Caco-2 (cell line): ENCODE results near the gene KIF17. TPM values are rescaled to one million over a fixed set of nuclear protein-coding genes. Genes with fewer than 3 reads are reported as not detected.

Source experiments
- BruUV-seq: library from RNA; stranded (reverse); fragments of 400-500 nt; replicated peaks from 2 replicates; lab custom pipeline; 2021; lab: Mats Ljungman, UMichigan
- CTCF ChIA-PET: fragments of 300-600 bp; sonication (Branson Sonifier 250); formaldehyde crosslinking; loops from one replicate; lab custom pipeline; 2022; ENCODE audit warnings: antibody characterized with exemption; lab: Charles Lee
- POLR2A ChIA-PET: fragments of 300-600 bp; sonication (Branson Sonifier 250); formaldehyde crosslinking; loops from one replicate; lab custom pipeline; 2022; ENCODE audit warnings: antibody characterized with exemption; lab: Charles Lee
- DNase-seq, 2 experiments: peaks; one replicate each; pipeline versions ENCODE4 v3.0.0 to v3.0.0-alpha.2; 2020 to 2022
- H3K27me3 ChIP-seq: replicated peaks from 2 replicates; pipeline ENCODE4 v1.6.0; 2011; ENCODE audit warnings: low read length; ENCODE audit not compliant: control insufficient read depth, insufficient read depth
- H3K36me3 ChIP-seq: 2 replicates; pipeline ENCODE4 v1.5.1; 2011; ENCODE audit warnings: low read length; ENCODE audit not compliant: control insufficient read depth, insufficient read depth
- H3K4me1 ChIP-seq: fragments of 250-450 bp; sonication (Bioruptor Pico); 2 replicates; pipeline ENCODE4 v1.5.1; 2020; ENCODE audit warnings: mild to moderate bottlenecking
- H3K4me3 ChIP-seq: 2 replicates; pipeline ENCODE4 v1.5.1; 2011; ENCODE audit warnings: low read depth, mild to moderate bottlenecking, control low read depth, low read length
- H3K9me3 ChIP-seq: fragments of 250-450 bp; sonication (Bioruptor Pico); 2 replicates; pipeline ENCODE4 v1.5.1; 2020; ENCODE audit warnings: mild to moderate bottlenecking, moderate library complexity
- H3K27ac Mint-ChIP-seq: one replicate; pipeline ENCODE4 v1.8.0; 2022; ENCODE audit warnings: mixed read lengths; ENCODE audit not compliant: unreplicated experiment
- H3K27me3 Mint-ChIP-seq: one replicate; pipeline ENCODE4 v1.8.0; 2022; ENCODE audit warnings: mixed read lengths; ENCODE audit not compliant: insufficient read depth, unreplicated experiment
- H3K36me3 Mint-ChIP-seq: one replicate; pipeline ENCODE4 v1.8.0; 2022; ENCODE audit warnings: mild to moderate bottlenecking, mixed read lengths; ENCODE audit not compliant: insufficient read depth, unreplicated experiment
- H3K4me1 Mint-ChIP-seq: one replicate; pipeline ENCODE4 v1.8.0; 2022; ENCODE audit warnings: low read depth, mixed read lengths; ENCODE audit not compliant: unreplicated experiment
- H3K4me3 Mint-ChIP-seq: one replicate; pipeline ENCODE4 v1.8.0; 2022; ENCODE audit warnings: mild to moderate bottlenecking, moderate library complexity, mixed read lengths; ENCODE audit not compliant: unreplicated experiment
- H3K9me3 Mint-ChIP-seq: one replicate; pipeline ENCODE4 v1.8.0; 2022; ENCODE audit warnings: mixed read lengths; ENCODE audit not compliant: unreplicated experiment
- CTCF ChIP-seq, 2 experiments: fragments of 200-600 bp in 1 of 2; IDR thresholded peaks; 1 replicate in 1 of 2; 2 replicates in 1 of 2; pipeline versions ENCODE4 v1.5.1 to v1.8.0; 2011 to 2022; ENCODE audit warnings: antibody characterized with exemption in 1 of 2, control low read depth in 1 of 2, inconsistent platforms in 1 of 2, low read depth in 1 of 2, low read length in 1 of 2, mild to moderate bottlenecking in 1 of 2, moderate library complexity in 1 of 2; ENCODE audit not compliant: insufficient read depth in 1 of 2, severe bottlenecking in 1 of 2, unreplicated experiment in 1 of 2
- intact Hi-C: fragments of 100-400 bp; cut with micrococcal nuclease; formaldehyde crosslinking; loops from one replicate; pipeline ENCODE4 v1.10.0; 2022; ENCODE audit not compliant: unreplicated experiment
- total RNA-seq: library from RNA; stranded (reverse); gene quantifications from 2 replicates; pipeline ENCODE4 v1.2.3, GENCODE V29; 2022

KIF17 gene
- total RNA-seq, 1 experiment from 2014 or later, result 1.5 TPM

DNA sequence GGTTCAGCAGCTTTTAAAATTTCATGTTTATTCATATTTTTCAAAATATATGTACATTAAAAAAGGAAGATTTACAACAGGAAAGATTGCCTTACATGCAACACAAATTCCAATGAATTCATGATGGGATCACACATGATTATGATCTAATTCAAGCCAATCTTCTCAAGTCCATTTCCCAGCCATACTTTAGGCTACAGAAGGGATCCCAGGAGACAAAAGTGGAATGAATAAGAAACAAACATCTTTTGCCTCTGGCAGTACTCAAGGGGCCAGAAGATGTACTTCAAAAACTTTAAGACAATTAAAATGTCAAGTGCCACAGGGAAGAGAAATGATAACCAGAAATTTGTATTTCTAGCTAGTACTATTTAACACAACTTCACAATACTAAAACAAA lies 24.9 kb upstream of the KIF17 start:
- no peaks in the 10 kb centered on the region for H3K27me3 ChIP-seq
- peaks cover 83% of the 10 kb centered on the region for H3K36me3 Mint-ChIP-seq
- H3K4me3 Mint-ChIP-seq, result no peak overlapping the region
- H3K9me3 Mint-ChIP-seq, result no peaks in the 10 kb centered on the region
- H3K4me3 ChIP-seq, result no peak overlapping the region
- no peak overlapping the region for H3K27ac Mint-ChIP-seq
- intact Hi-C loops, result no loop called here
- no TSS peak for BruUV-seq
- POLR2A ChIA-PET, result no interaction called here
- no peaks in the 10 kb centered on the region for H3K4me1 ChIP-seq
- H3K36me3 ChIP-seq, result peaks cover 3% of the 10 kb centered on the region; the same call in 1 of the 2 replicates
- CTCF ChIA-PET, result no interaction called here
- no peaks in the 10 kb centered on the region for H3K27me3 Mint-ChIP-seq
- no peaks in the 10 kb centered on the region for H3K4me1 Mint-ChIP-seq
- no peak for TF ChIP-seq CTCF (IDR thresholded peaks at IDR 0.05; ENCODE audit: insufficient read depth in 1 of 2, low read depth in 1 of 2, low read length in 1 of 2, severe bottlenecking in 1 of 2, unreplicated experiment in 1 of 2)
- no peaks in the 10 kb centered on the region for H3K9me3 ChIP-seq
- DNase-seq, result no peak

- peaks cover 67% of the 10 kb centered on the region for H3K36me3 Mint-ChIP-seq
- TF ChIP-seq CTCF (IDR thresholded peaks at IDR 0.05; ENCODE audit: insufficient read depth in 1 of 2, low read depth in 1 of 2, low read length in 1 of 2, severe bottlenecking in 1 of 2, unreplicated experiment in 1 of 2), result no peak
- H3K9me3 ChIP-seq, result no peaks in the 10 kb centered on the region
- no peaks in the 10 kb centered on the region for H3K27me3 Mint-ChIP-seq
- H3K4me1 Mint-ChIP-seq, result no peaks in the 10 kb centered on the region
- DNase-seq, result no peak
- H3K9me3 Mint-ChIP-seq, result no peaks in the 10 kb centered on the region
- H3K4me3 Mint-ChIP-seq, result no peak overlapping the region
- no peak overlapping the region for H3K4me3 ChIP-seq
- ChIA-PET CTCF (no interaction called here), POLR2A (no interaction called here)
- H3K4me1 ChIP-seq, result no peaks in the 10 kb centered on the region
- no peak overlapping the region for H3K27ac Mint-ChIP-seq
- no peaks in the 10 kb centered on the region for H3K27me3 ChIP-seq
- no TSS peak for BruUV-seq
- peaks cover 4% of the 10 kb centered on the region; the same call in 1 of the 2 replicates for H3K36me3 ChIP-seq
- intact Hi-C loops, result no loop called here
Observed at GRCh38 chr1:20740781-20741180, 23.0 kb upstream of the KIF17 start.

DNA sequence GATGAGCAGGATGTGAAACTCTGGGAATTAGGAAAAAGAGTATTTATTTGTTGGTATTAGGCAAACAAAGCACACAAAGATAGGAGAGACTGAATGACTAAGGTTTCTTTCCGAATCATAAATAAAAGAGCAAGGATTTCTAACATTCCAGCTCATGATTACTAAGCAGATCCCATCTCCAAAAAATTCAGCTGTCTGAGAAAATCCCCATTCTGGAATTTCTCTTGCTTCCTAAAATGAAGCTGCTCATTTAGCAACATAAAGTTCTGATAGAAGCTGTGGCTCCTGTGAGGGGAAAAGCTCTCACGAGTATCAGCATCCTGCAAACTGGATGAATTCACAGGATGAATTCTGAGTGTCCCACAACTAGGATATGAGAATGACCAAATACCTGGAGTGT lies 21.4 kb upstream of the KIF17 start:
- Mint-ChIP-seq H3K4me1 (no peaks in the 10 kb centered on the region), H3K36me3 (peaks cover 53% of the 10 kb centered on the region), H3K9me3 (no peaks in the 10 kb centered on the region), H3K27ac (no peak overlapping the region), H3K27me3 (no peaks in the 10 kb centered on the region), H3K4me3 (no peak overlapping the region)
- Histone ChIP-seq H3K4me3 (no peak overlapping the region), H3K36me3 (peaks cover 2% of the 10 kb centered on the region; the same call in 1 of the 2 replicates), H3K9me3 (no peaks in the 10 kb centered on the region), H3K27me3 (no peaks in the 10 kb centered on the region), H3K4me1 (peaks cover under 1% of the 10 kb centered on the region; the same call in 1 of the 2 replicates)
- no peak for TF ChIP-seq CTCF (IDR thresholded peaks at IDR 0.05; ENCODE audit: insufficient read depth in 1 of 2, low read depth in 1 of 2, low read length in 1 of 2, severe bottlenecking in 1 of 2, unreplicated experiment in 1 of 2)
- intact Hi-C loops, result no loop called here
- DNase-seq, result no peak
- POLR2A ChIA-PET, result no interaction called here
- CTCF ChIA-PET, result no interaction called here
- BruUV-seq, result no TSS peak
